GM23338 (cell line): Measurements from ENCODE around the gene C1QA.

Experiments used
- CREB1 ChIP-seq: fragments of 250-450 bp; sonication (Bioruptor Pico); IDR thresholded peaks from 2 replicates; pipeline ENCODE4 v1.5.0; 2020; ENCODE audit warnings: low read depth, mild to moderate bottlenecking, moderate library complexity
- CTCF ChIP-seq, 2 experiments: fragments of 200-600 bp in 1 of 2; sonication (generic) in 1 of 2; conservative IDR thresholded peaks; 2 replicates each; pipeline versions ENCODE4 v1.5.1 to v1.6.1; 2016 to 2017; ENCODE audit warnings: antibody characterized with exemption in 2 of 2, low read depth in 2 of 2, mild to moderate bottlenecking in 2 of 2, moderate library complexity in 1 of 2
- EZH2 ChIP-seq: fragments of 200-600 bp; sonication (generic); IDR thresholded peaks from one replicate; pipeline ENCODE4 v1.8.0; 2017; ENCODE audit warnings: antibody characterized with exemption, mild to moderate bottlenecking, low read depth; ENCODE audit not compliant: unreplicated experiment
- EZH2phosphoT487 ChIP-seq: fragments of 200-600 bp; sonication (generic); IDR thresholded peaks from one replicate; pipeline ENCODE4 v1.8.1; 2018; ENCODE audit warnings: antibody characterized with exemption; ENCODE audit not compliant: unreplicated experiment
- JUNB ChIP-seq: IDR thresholded peaks from one replicate; pipeline ENCODE4 v1.6.1; 2016; ENCODE audit warnings: antibody characterized with exemption; ENCODE audit not compliant: unreplicated experiment
- NANOG ChIP-seq: IDR thresholded peaks from 2 replicates; pipeline ENCODE4 v1.6.1; 2016; ENCODE audit warnings: antibody characterized with exemption, borderline replicate concordance
- POLR2AphosphoS5 ChIP-seq: IDR thresholded peaks from 2 replicates; pipeline ENCODE4 v1.6.1; 2016; ENCODE audit warnings: antibody characterized with exemption, low read depth
- ZNF114 ChIP-seq: fragments of 250-450 bp; sonication (Bioruptor Pico); IDR thresholded peaks from 2 replicates; pipeline ENCODE4 v1.5.0; 2020; ENCODE audit warnings: mild to moderate bottlenecking, moderate library complexity
- TF ChIP-seq, protein P1 (sequence below): IDR thresholded peaks from one replicate; pipeline ENCODE4 v1.6.1; 2018; ENCODE audit warnings: antibody characterized with exemption; ENCODE audit not compliant: unreplicated experiment

GRCh38 chr1:22609291-22609690 is 27.1 kb upstream of the C1QA start:
- TF ChIP-seq POLR2AphosphoS5 (no peak), EZH2phosphoT487 (no peak), CTCF (conservative IDR thresholded peaks at IDR 0.05; ENCODE audit: low read depth in 2 of 2) (no peak), JUNB (no peak), EZH2 (no peak), NANOG (no peak), CREB1 (CRISPR knock-in tag) (no peak), ZNF114 (CRISPR knock-in tag) (no peak)
- TF ChIP-seq, protein P1, sequence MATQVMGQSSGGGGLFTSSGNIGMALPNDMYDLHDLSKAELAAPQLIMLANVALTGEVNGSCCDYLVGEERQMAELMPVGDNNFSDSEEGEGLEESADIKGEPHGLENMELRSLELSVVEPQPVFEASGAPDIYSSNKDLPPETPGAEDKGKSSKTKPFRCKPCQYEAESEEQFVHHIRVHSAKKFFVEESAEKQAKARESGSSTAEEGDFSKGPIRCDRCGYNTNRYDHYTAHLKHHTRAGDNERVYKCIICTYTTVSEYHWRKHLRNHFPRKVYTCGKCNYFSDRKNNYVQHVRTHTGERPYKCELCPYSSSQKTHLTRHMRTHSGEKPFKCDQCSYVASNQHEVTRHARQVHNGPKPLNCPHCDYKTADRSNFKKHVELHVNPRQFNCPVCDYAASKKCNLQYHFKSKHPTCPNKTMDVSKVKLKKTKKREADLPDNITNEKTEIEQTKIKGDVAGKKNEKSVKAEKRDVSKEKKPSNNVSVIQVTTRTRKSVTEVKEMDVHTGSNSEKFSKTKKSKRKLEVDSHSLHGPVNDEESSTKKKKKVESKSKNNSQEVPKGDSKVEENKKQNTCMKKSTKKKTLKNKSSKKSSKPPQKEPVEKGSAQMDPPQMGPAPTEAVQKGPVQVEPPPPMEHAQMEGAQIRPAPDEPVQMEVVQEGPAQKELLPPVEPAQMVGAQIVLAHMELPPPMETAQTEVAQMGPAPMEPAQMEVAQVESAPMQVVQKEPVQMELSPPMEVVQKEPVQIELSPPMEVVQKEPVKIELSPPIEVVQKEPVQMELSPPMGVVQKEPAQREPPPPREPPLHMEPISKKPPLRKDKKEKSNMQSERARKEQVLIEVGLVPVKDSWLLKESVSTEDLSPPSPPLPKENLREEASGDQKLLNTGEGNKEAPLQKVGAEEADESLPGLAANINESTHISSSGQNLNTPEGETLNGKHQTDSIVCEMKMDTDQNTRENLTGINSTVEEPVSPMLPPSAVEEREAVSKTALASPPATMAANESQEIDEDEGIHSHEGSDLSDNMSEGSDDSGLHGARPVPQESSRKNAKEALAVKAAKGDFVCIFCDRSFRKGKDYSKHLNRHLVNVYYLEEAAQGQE, result no peak
